ENCODE results near the gene NRARP.
A peak's percentile ranks its signal among the peaks of the same experiment; 100 is the strongest.

The NRARP gene

GRCh38 chr9:137301081-137301947, 757 bp downstream of the NRARP start:
- peak overlapping the region; percentile 37 for H3K4me3 ChIP-seq (ENCODE audit: low read depth, low read length)
- no peak for DNase-seq (ENCODE audit: low read depth)

GRCh38 chr9:137300567-137301080, 1.4 kb downstream of the NRARP start:
- H3K4me3 ChIP-seq (ENCODE audit: low read depth, low read length) = peak overlapping the region; percentile 37
- DNase-seq (ENCODE audit: low read depth) = no peak

- DNase-seq (ENCODE audit: low read depth) = no peak
- H3K4me3 ChIP-seq (ENCODE audit: low read depth, low read length) = no peak overlapping the region
Observed at GRCh38 chr9:137299938-137300337, 2.1 kb downstream of the NRARP start.

DNA sequence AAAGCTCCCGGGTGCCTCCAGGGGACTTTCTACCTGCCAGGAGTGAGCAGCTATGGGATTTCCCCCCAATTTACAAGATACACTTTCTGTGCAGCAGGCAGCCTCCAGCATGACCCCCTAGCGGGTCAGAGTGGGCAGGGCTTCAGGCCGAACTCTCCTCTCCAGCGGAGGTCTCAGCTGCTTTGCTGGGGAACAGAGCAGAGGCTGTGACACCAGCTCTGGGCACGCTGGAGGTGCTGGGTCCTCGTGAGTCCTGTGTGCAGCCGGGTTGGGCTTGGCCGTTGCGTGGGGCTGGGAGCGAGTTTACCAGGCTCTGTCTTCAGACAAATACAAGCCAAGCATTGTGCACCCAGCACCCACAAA, 2.9 kb downstream of the NRARP start:
- no peak for DNase-seq (ENCODE audit: low read depth)
- no peak overlapping the region for H3K4me3 ChIP-seq (ENCODE audit: low read depth, low read length)

DNA sequence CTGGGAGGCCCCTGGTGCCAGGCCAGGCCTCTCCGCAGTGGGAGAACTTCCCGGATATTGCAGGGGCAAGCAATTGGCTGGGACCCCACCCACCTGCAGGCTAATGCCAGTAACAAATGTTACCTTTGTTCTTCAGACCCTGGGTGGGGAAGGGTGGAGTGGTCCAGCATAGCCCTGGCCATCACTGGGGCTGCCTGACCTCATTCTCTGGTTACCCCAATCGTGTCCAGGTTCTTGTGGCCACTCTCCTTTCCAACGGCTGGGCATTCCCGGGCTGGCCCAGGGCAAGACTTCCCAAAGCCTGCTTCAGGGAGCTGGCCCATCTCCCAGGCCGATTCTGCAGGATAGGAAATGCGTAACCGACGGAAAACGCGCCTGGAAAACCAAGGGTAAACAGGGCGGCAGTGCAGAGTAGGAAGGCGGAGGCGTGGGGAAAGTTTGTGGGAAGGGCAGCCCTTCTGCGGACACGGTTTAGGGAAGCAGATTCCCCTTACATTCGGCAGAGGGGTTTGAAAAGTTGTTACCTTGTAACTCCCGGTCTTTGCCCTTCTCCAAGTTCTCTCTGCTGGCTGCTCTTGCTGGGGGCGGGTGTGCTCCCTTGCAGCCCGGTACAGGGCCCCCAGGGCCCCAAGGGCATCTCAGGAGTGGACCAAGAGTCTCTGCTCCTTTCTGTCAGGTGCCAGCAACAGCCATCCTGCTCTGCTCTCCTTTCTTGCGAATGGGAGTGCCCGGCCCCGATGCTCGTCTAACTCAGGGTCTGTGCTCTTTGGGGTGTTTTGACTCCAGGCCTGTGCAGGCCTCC, 3.5 kb downstream of the NRARP start:
- no peak overlapping the region for H3K4me3 ChIP-seq (ENCODE audit: low read depth, low read length)
- DNase-seq (ENCODE audit: low read depth) = no peak

DNA sequence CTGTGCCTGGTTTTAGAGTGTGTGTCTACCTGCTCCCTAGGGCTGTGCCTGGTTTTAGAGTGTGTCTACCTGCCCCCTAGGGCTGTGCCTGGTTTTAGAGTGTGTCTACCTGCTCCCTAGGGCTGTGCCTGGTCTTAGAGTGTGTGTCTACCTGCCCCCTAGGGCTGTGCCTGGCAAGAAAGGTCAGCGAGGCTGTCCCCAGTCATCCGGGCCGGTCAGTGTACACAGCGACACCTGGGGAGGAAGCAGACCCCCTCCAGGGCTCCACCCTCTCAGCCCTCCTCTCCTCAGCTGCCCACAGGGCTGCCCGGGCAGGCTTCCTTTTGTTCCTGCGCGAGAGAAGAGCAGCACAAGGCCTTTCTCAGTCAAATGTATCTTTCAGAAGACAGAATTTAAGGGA, 4.1 kb downstream of the NRARP start:
- no peak for DNase-seq (ENCODE audit: low read depth)
- no peak overlapping the region for H3K4me3 ChIP-seq (ENCODE audit: low read depth, low read length)

DNA sequence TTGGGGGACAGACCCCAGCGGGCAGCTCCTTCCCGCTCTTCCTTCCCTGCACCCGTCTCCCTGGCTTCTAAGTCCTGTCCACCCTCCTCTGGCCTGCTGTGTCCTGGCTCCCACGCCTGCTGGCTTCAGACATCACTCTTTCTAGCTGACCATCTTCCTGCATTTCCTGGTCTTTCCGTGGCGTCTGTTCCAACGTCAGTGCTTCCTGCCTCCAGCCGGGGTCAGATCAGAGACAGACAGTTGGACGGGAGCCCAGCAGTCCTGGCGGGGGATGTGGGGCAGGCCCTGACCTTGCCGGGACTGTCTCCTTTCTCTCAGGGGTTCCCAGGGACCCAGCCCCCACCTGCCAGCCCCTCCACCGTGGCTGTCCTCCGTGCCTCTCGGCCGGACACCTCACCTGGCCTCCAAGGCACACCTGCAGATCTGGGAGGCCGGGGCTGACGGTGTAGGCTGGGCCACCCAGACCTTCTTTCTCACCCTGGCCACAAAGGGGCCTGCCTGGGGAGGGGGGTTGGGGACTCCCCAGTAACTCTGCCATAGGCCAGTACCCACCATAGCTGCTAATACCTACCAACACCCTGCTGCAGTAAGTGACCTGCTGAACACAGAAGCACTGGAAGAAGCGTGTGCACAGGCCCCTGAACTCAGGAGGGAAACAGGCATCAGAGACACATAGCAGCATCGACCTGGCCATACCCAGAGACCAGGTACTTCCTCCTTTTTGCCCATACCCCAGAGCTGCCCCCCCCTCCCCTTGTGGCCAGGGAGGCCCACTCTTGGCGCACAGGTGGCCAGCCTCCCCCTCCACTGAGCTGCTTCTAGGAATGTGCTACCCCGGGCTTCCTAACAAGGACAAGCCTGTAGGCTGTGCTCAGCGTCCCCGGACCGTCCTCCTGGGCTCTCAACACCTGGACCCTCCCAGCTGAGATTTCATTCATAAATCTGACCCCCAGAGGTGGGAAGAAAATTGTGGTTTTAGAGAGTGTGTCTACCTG, 5.1 kb downstream of the NRARP start:
- H3K4me3 ChIP-seq (ENCODE audit: low read depth, low read length) = no peak overlapping the region
- DNase-seq (ENCODE audit: low read depth) = no peak

DNA sequence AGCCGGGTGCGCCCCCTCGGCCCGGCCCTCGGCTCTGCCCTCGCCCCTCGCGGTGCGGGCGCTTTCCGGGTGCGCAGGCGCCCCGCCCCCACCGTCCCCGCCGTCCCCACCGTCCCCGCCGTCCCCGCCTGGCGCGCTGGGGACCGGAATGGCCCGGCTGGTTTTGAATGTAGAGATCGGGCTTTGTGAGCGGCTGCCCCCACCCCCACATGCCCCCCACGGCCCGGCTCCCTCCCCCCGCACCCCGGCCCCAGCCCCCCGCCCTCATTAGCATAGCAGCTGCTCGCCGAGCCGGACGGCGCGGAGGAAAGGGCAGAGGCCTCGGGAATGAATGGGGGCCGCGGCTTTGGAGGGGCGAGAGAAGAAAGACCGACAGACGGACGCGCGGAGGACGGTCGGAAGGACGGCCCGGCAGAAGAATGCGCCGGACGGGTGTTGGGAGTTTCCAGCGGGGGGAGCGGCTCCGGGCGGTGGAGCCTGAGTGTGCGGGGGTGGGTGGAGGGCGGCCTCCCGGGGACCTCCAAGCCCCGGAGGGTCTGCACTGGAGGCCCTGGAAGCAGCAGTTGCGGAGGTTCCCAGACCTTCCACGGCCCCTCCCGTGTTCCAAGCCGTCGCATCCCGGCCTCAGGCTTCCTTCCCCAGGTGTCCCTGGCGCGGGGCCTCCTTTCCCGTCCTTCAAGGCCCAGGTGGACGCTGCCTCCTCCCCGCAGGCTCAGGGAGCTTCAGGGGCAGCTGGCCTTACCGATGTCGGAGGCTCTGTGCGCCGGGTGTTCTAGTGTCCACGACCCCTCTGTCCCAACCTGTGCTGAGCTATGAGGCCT, 6.0 kb downstream of the NRARP start:
- no peak overlapping the region for H3K4me3 ChIP-seq (ENCODE audit: low read depth, low read length)

DNA sequence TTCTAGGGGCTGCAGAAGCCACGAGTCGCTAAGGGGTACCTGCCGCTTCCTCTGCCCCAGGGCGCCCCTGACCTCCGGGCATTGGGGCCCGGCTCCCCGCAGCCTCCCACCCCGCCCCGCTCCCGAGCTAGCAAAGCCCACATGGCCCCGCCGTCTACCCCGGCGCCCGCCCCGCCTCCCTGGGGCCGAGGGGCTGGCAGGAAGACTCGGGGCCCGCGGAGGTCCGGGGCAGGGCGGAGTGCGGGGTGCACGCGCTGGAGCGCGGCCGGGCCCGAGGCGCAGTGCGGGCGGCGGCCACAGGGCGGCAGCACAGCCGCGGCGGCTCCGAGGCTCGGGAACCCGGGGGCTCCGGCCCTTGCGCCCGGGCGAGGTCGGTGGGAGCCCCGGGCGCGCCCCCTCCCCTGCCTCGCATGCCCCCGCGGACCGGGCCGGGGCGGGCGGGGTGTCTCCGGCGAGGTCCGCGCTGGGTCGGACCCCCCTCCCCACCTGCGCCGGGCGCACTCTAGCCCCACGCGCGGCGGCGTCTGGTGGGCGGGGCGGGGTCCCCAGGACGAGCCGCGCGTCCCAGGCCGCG, 6.7 kb downstream of the NRARP start:
- H3K4me3 ChIP-seq (ENCODE audit: low read depth, low read length) = no peak overlapping the region
- no peak for DNase-seq (ENCODE audit: low read depth)

More for the DNA sequence above, 6.0 kb downstream of the NRARP start:
- DNase-seq (ENCODE audit: low read depth) = no peak

GRCh38 chr9:137294681-137295237, 7.3 kb downstream of the NRARP start:
- DNase-seq (ENCODE audit: low read depth) = no peak
- H3K4me3 ChIP-seq (ENCODE audit: low read depth, low read length) = no peak overlapping the region

- no peak for DNase-seq (ENCODE audit: low read depth)
- no peak overlapping the region for H3K4me3 ChIP-seq (ENCODE audit: low read depth, low read length)
Observed at GRCh38 chr9:137294091-137294680, 7.9 kb downstream of the NRARP start.

DNA sequence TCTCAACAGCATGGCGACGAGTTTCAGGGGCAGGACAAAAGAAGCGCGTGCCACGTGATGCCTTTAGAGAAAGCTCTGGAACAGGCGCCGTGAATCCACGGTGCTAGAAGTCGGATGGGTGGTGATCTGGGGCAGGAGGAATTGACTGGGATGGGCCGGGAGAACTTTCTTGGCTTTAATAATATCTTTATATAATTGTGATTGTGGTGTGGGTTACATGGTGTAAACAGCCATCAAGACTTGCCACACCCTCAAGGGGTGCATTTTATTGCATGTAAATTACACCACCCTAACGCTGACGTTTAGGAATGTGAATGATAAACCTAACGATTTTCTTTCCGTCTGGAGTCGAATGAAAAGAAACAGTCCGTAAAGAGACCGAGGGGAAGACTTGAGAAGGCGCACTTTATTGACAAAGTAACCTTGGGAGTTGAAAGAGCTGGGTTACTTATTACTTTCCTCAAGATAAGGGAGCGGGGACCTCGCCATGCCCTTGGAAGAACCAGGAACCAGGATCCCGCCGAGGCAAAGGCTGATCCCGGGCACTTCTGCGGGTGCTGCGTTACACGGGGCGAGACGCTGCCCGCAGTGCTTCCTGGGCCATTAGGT, 8.5 kb downstream of the NRARP start:
- H3K4me3 ChIP-seq (ENCODE audit: low read depth, low read length) = no peak overlapping the region
- no peak for DNase-seq (ENCODE audit: low read depth)

GRCh38 chr9:137293094-137293481, 9.0 kb downstream of the NRARP start:
- H3K4me3 ChIP-seq (ENCODE audit: low read depth, low read length) = no peak overlapping the region

GRCh38 chr9:137286975-137287383, 15.1 kb downstream of the NRARP start:
- DNase-seq (ENCODE audit: low read depth) = no peak
- no peak overlapping the region for H3K4me3 ChIP-seq (ENCODE audit: low read depth, low read length)

More at GRCh38 chr9:137293094-137293481, 9.0 kb downstream of the NRARP start:
- no peak for DNase-seq (ENCODE audit: low read depth)

DNA sequence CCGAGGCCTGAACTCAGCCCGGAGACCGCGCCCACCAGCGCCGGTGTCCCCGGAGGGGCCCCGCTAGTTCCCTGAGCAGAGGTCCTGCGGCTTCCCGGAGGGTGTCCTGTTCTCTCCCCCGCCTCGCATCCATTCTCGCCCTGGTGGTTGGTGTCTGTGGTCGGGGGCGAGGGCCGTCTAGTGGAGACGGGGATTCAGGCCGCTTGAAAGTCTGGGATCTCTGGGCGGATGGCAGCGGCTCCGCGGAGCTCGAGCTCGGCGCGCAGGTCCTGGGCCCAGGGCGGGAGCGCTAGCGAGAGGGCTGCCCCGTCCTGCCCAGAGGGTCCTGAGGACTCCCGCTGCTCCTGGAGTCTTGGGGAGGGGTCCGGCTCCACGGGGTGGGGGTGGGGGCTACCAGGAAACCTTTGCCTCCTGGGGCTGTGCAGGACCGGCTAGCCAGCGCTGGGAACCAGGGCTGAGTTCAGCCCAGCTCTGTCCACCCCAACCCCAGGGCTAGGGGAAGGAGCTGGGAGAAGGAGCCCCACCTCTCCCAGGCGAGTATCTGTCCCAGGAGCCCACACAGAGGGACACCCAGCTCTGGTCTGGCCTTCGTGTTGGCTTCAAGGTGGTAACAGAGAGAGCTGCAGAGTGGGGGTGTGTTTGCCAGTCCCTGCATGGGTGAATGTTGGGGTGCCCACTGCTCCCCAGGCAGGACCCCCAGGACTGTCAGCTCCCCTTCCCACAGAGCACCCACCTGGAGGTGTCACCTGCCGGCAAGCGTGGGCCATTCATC, 20.5 kb downstream of the NRARP start:
- no peak overlapping the region for H3K4me3 ChIP-seq (ENCODE audit: low read depth, low read length)
- no peak for DNase-seq (ENCODE audit: low read depth)
